Kidney (tissue), 14 donors: Measurements from ENCODE around the gene PRDM10. TPM values are rescaled to one million over a fixed set of nuclear protein-coding genes. Genes with fewer than 3 reads are reported as not detected.

Experiments
- DNase-seq, 5 donors: peaks; one replicate each; pipeline ENCODE4 v3.0.0-alpha.2; 2013 to 2020
- FAIRE-seq: peaks from 2 replicates; lab custom pipeline; 2012; peaks lifted over from hg19 to GRCh38; lab: Jason Lieb, UNC
- H3K27ac ChIP-seq, 2 donors: one replicate each; pipeline ENCODE4 v1.7.0; 2013; ENCODE audit warnings: low read depth in 2 of 2, low read length in 2 of 2, inconsistent platforms in 1 of 2
- H3K27me3 ChIP-seq: one replicate; pipeline ENCODE4 v1.7.1; 2013; ENCODE audit warnings: low read length, inconsistent platforms; ENCODE audit not compliant: control insufficient read depth, insufficient read depth
- H3K36me3 ChIP-seq, 3 donors: one replicate each; pipeline versions ENCODE4 v1.7.0 to v1.7.1; 2013; ENCODE audit warnings: low read length in 3 of 3, control low read depth in 1 of 3, inconsistent platforms in 1 of 3; ENCODE audit not compliant: insufficient read depth in 3 of 3, control insufficient read depth in 2 of 3
- H3K4me1 ChIP-seq, 3 donors: one replicate each; pipeline versions ENCODE4 v1.7.0 to v1.7.1; 2013; ENCODE audit warnings: low read length in 3 of 3, inconsistent platforms in 1 of 3, low read depth in 1 of 3; ENCODE audit not compliant: control insufficient read depth in 2 of 3, insufficient read depth in 2 of 3
- H3K4me3 ChIP-seq, 3 donors: one replicate each; pipeline versions ENCODE4 v1.7.0 to v1.8.1; 2013; ENCODE audit warnings: low read length in 3 of 3, control low read depth in 1 of 3, inconsistent platforms in 1 of 3
- H3K9ac ChIP-seq, 3 donors: one replicate each; pipeline versions ENCODE4 v1.7.0 to v1.7.1; 2013; ENCODE audit warnings: low read length in 3 of 3, control low read depth in 1 of 3, inconsistent platforms in 1 of 3
- H3K9me3 ChIP-seq, 3 donors: one replicate each; pipeline versions ENCODE4 v1.7.0 to v1.7.1; 2013; ENCODE audit warnings: low read length in 3 of 3, control low read depth in 1 of 3, inconsistent platforms in 1 of 3; ENCODE audit not compliant: control insufficient read depth in 2 of 3, insufficient read depth in 1 of 3
- intact Hi-C: fragments of 100-400 bp; cut with DNase I; formaldehyde crosslinking; loops from one replicate; pipeline ENCODE4 v1.11.1; 2022
- polyA plus RNA-seq: library from polyadenylated mRNA; stranded (reverse); fragments of 350-450 nt; fragmentation: Illumina TruSeq; extraction: RNeasy Lipid Tissue Mini Kit (QIAGEN cat#74804); gene quantifications from one replicate; pipeline ENCODE4 v1.2.3, GENCODE V29; 2014; ENCODE audit warnings: low read depth, low replicate concordance; ENCODE audit not compliant: insufficient read depth
- total RNA-seq: library from RNA; stranded (reverse); fragmentation: NEBNext Ultra II Directional; extraction: Animal tissue kit (Norgen Biotek cat#: 25700); gene quantifications from one replicate; pipeline ENCODE4 v1.2.1, GENCODE V29; 2021
- TF ChIP-seq, protein P1 (sequence below): IDR thresholded peaks from 3 replicates; pipeline ENCODE4 v1.5.1; 2012; ENCODE audit warnings: mild to moderate bottlenecking, moderate library complexity, borderline replicate concordance; ENCODE audit not compliant: insufficient read depth; ENCODE audit errors: extremely low read depth
- donor health status: control.
- donor health status: control.
- donor health status: control.
- donor health status: control.
- donor health status: control.
- donor health status: DM: yes; HTN: yes; CAD: no.
- donor health status: Normal renal cell carcinoma (clear cell type).

PRDM10 gene
- total and polyA plus RNA-seq, 2 donors from 2014 or later, result 1.5 to 8.0 TPM

DNA sequence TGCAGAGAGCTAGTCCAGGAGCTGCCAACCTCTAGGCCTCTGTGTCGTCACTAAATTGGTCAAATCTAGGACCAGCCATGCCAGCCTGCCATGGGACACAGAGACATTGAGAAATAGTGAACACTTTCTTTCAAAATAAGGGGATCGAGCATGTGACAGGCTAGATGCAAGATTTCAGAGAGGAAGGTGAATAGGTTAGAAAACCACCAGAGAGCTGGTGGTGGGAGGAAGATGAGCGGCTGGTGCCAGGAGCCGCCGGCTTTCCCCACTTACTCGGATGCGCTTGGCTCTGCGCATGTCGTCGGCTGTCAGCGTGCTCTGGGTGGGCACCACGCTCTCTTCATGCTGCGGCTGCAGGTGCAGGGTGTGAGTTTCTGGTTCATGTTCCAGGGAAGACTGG, 71.9 kb downstream of the PRDM10 start:
- H3K27me3 ChIP-seq, result no peaks in the 10 kb centered on the region
- DNase-seq (no peak), FAIRE-seq (no peak)
- TF ChIP-seq, protein P1, sequence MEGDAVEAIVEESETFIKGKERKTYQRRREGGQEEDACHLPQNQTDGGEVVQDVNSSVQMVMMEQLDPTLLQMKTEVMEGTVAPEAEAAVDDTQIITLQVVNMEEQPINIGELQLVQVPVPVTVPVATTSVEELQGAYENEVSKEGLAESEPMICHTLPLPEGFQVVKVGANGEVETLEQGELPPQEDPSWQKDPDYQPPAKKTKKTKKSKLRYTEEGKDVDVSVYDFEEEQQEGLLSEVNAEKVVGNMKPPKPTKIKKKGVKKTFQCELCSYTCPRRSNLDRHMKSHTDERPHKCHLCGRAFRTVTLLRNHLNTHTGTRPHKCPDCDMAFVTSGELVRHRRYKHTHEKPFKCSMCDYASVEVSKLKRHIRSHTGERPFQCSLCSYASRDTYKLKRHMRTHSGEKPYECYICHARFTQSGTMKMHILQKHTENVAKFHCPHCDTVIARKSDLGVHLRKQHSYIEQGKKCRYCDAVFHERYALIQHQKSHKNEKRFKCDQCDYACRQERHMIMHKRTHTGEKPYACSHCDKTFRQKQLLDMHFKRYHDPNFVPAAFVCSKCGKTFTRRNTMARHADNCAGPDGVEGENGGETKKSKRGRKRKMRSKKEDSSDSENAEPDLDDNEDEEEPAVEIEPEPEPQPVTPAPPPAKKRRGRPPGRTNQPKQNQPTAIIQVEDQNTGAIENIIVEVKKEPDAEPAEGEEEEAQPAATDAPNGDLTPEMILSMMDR, result no peak
- intact Hi-C loops, result no loop called here
- H3K36me3 ChIP-seq, result peaks cover 0 to 4% (median 0%) of the 10 kb centered on the region in 3 donors
- H3K27ac ChIP-seq, result no peak overlapping the region
- no peak overlapping the region for H3K4me3 ChIP-seq
- no peaks in the 10 kb centered on the region for H3K9me3 ChIP-seq
- no peaks in the 10 kb centered on the region for H3K4me1 ChIP-seq
- no peak overlapping the region for H3K9ac ChIP-seq

DNA sequence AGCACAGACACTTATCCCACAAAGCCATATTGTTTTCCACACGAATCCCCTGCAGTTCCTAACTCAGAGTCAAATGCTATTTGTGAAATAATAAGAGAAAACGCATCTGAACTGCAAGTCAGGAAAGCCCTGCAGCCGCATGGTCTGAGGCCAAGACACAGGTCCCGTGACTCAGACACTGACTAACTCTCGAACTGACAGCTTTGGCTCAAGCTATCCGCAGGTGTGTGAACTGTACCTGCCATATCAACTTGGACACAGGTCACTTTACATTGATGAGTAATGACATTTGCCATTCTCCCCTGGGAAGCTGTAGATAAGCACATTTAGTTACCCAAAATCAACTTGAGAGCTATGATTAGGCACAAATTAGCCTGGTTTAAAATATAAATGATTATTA, 72.3 kb downstream of the PRDM10 start:
- no peak for DNase-seq
- intact Hi-C loops, result no loop called here
- H3K27me3 ChIP-seq, result no peaks in the 10 kb centered on the region
- TF ChIP-seq, protein P1, result no peak
- H3K4me3 ChIP-seq, result no peak overlapping the region
- peaks cover 0 to 4% (median 0%) of the 10 kb centered on the region in 3 donors for H3K36me3 ChIP-seq
- no peak overlapping the region for H3K9ac ChIP-seq
- H3K27ac ChIP-seq, result no peak overlapping the region
- no peaks in the 10 kb centered on the region for H3K4me1 ChIP-seq
- no peaks in the 10 kb centered on the region for H3K9me3 ChIP-seq
- FAIRE-seq, result no peak

DNA sequence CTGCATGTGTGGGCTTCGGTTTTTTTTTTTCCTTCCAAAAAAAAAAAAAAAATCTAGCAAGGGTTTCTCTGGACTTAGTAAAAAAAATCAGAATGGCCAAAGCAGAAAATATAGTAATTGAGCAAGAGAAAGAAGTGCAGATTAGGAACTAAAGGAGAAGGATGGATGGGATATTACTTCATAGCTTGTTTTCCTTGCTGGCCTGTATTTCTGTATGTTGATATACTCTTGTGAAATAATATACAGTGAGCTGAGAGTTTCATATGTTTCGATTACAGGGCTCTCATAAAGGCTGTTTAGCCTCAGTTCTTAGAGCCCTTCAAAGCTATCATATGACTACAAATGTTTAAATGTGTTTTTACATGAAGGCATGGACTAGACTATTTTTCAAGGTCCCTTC, 72.9 kb downstream of the PRDM10 start:
- Histone ChIP-seq H3K27ac (no peak overlapping the region), H3K4me3 (no peak overlapping the region), H3K4me1 (no peaks in the 10 kb centered on the region), H3K9ac (no peak overlapping the region), H3K9me3 (no peaks in the 10 kb centered on the region), H3K36me3 (peaks cover 0 to 6% (median 0%) of the 10 kb centered on the region in 3 donors), H3K27me3 (no peaks in the 10 kb centered on the region)
- TF ChIP-seq, protein P1, result no peak
- FAIRE-seq, result no peak
- intact Hi-C loops, result no loop called here
- DNase-seq, result no peak
